GM18868 (cell line): ENCODE measurements around the gene CDH1.

Experiments
- ATAC-seq: cut with Tn5 transposase; IDR thresholded peaks from one replicate; pipeline ENCODE4 v1.9.1; 2021; ENCODE audit warnings: mild to moderate bottlenecking, moderate library complexity; ENCODE audit not compliant: unreplicated experiment

Gene CDH1

GRCh38 chr16:68731637-68732036, 5.5 kb upstream of the CDH1 start:
- no peak for ATAC-seq

DNA sequence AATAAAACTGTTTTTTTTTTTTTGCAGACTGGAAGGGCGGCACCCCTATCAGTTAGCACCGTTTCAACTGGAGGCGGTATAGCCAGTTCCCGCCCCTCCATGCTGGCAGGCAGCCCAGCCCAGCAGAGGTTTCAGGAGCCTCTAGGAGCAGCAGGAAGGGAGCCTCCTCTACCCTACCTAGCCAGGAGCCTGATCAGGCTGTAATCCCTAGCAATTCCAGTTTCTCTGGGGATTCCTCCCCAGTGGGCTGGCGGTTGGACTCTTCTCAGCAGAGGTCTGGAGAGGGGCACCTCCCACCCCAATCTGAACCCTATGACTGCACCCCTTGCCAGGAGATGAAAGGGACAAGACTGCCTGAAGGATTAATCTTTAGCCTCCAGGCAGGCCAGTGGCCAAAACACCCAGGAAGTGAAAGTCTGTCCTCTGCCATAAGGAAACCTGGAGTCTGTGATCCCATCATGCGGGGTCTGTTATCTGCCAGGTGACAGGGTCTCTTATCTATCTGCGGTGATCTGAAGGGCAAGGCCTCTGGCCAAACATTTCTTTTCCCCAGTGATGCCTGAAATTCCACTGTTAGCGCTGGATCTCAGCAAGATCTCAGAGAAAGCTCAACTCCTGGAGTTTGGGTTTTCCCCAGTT, 4.9 kb upstream of the CDH1 start:
- no peak for ATAC-seq

DNA sequence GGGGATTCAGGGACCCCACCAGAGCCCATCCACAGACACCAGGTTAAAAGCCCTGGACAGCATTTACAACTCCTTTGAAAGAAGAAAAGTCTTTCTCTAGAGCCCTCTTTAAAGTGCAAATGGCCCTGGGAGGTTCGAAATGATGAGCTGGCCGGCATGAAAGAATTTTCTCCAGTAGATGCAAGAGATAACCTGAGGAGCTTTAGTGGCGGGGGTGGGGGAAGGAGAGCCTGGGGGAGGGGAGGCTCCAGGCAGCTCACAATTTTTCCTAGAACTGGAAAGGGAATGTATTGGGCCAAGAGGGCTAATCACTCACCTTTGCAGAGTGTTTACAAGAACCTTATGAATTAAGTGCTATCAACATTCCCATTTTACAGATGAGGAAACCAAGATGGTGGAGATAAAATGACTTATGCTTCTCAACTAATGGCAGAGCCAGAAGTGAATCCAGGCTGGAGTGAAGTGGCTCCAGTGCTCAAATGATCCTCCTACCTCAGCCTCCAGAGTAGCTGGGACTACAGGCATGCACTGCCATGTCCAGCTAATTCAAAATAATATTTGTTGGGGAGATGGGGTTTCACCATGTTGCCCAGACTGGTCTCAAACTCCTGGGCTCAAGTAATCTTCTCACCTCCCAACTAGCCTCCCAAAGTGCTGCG, 4.2 kb upstream of the CDH1 start:
- no peak for ATAC-seq

- no peak for ATAC-seq
These were observed 3.5 kb upstream of the CDH1 start for GRCh38 chr16:68733570-68733969.

DNA sequence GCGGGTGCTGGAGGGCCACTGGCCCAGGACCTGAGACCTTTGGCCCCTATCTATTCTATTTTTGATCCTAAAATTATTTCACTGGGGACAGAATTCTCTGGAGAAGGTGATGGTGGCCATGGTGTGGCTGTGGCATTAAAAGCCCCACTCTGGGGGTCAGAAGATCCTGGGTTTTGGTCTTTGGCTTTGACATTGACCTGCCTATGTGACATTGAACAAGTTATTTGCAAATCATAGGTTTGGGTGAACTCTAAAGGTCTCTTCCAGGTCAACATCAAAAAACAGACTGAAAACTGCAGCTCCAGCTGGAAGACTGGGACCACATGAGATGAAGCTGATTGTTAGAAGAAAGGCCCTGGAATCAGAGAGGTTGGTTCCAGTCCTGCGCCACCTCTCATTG, 2.3 kb upstream of the CDH1 start:
- ATAC-seq: no peak

GRCh38 chr16:68736561-68736960, 531 bp upstream of the CDH1 start:
- ATAC-seq: no peak

- no peak for ATAC-seq
These were observed 888 bp downstream of the CDH1 start for GRCh38 chr16:68737730-68738629.

DNA sequence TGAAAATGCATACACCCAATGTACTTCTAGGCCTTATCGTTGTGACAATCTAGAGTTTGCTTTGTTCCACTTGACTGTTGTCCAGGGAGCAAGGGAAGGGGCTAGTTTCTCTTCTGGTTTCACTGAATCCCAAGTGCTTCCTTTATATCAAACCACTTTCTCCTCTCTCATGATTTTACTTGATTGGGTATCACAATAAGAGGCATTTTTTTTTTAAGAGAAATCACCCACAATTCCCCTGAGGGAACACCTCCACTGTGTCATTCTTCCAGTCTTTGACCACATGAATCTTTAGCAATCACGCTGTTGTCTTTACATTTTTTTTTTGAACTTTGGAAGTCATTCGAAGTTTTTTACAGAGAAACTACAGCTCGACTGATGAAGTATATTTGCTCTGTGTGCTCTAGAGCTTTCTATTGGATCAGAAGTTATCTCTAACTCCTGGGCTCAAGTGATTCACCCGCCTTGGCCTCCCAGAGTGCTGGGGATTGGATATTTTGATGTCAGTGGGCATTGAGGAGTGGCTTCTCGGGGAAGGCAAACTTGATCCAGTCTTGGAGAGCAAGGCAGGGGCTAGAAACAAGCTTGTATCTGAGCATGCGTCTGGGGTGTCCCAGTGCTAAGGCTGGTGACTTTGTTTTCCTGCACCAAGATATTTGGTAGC, 3.0 kb downstream of the CDH1 start:
- no peak for ATAC-seq

DNA sequence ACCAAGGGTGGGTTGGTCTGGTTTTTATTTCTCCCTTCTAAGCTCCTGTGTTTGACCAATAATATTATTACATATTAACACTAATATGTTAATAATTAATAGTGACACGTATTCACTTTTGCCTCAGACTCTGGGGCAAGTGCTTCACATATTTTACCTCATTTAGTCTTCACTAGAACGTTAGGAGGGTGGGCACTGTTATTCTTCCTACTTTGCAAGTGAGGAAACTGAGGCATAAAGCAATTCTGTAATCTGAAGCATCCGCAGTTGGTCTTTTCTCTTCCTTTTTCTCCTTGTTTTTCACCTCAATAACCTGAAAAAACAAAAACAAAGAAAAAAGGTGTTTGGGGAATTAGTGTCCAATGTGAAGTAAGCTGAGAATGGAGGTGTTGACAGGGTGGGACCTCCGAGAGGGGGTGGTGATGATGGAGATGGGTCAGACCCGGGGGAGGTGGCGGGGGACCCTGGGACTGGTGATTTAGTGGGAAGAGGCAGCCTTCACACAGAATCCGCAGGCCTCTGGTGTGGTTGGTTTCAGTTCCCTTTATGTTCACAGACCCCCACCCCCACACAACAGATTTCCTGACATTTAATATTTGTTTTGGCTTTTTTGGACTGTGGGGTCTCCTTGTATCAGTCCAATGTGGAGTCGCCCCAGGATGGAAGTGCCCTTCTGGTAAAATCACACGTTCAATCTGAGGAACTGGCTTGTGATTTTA, 3.7 kb downstream of the CDH1 start:
- no peak for ATAC-seq

DNA sequence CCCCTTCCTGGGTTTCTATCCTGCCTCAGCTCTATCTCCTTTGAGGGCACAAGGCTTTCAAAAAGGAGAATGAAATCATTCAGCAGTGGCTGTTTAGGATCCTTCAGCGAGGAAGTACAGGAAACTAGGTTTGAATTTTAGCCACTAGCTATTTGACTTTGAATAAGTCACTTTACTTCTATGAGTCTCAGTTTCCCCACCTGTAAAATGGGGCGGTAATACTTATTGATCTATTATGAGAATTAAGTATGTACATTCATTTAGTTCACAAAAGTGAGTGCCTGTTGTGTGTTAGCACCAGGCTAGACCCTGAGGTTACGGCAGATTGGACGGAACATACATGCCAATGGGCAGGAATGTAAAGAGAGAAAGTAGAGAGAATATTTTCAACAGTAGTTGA, 6.6 kb downstream of the CDH1 start:
- ATAC-seq: no peak

GRCh38 chr16:68744744-68745280, 7.7 kb downstream of the CDH1 start:
- ATAC-seq: no peak

DNA sequence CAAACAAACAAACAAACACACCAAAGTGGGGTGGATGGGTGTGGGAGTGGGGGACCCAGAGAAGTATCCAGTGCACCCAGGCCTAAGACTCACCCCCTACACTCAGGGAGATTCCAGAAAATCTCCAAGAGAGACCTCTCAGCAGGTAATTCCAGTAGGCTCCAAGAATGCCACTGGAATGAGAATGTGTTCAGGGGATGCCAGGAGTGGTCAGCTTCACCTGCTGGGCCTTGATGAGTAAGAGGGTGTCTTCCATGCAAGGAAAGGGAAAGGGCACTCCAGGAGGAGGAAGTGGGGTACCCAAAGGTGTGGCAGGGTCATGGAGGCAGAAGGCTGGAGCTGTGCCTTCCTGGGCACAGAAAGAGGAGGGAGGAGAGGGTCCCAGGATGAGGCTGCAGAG, 9.9 kb downstream of the CDH1 start:
- no peak for ATAC-seq

DNA sequence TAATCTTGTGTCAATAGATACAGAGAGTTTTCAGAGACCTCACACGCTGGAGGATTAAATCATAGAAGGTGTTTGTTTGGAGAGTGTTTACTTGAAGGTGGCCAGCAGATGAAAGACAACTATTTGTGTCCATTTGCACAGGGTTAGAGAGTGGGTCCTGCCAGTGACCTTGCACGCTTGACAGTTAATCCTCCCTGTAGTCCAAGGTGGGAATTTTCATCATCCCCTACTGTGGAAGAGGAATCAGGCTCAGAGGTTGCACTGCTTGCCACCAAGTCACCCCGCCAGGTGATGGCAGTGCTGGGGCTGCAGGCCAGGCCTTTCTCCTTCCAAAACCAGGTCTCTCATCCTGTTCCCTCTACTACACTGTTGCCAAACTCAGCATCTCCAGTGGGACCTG, 12.3 kb downstream of the CDH1 start:
- ATAC-seq: no peak

- ATAC-seq: no peak
These were observed 13.2 kb downstream of the CDH1 start for GRCh38 chr16:68750193-68750695.

- no peak for ATAC-seq
These were observed 14.1 kb downstream of the CDH1 start for GRCh38 chr16:68751160-68751559.

DNA sequence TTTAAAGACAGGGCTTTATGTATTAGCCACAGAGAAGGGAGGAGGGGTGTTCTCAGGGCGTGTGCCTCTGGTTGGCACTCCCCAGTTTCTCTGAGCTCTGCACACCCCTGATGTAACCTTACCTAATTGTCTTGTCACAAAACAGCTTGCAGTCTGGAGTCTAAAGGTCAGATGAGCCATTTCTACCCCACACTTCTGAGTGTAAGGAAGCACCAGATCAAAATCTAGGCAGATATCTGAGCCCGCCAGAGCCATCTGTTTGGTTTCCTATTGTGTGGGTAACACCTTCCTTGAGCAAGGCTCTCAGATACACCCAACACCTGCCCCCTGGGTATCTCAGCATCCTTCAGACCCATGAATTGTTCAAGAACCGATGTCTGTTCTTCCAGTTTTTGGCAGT, 15.5 kb downstream of the CDH1 start:
- ATAC-seq: no peak

- ATAC-seq: no peak
These were observed 17.1 kb downstream of the CDH1 start for GRCh38 chr16:68754084-68754792.

DNA sequence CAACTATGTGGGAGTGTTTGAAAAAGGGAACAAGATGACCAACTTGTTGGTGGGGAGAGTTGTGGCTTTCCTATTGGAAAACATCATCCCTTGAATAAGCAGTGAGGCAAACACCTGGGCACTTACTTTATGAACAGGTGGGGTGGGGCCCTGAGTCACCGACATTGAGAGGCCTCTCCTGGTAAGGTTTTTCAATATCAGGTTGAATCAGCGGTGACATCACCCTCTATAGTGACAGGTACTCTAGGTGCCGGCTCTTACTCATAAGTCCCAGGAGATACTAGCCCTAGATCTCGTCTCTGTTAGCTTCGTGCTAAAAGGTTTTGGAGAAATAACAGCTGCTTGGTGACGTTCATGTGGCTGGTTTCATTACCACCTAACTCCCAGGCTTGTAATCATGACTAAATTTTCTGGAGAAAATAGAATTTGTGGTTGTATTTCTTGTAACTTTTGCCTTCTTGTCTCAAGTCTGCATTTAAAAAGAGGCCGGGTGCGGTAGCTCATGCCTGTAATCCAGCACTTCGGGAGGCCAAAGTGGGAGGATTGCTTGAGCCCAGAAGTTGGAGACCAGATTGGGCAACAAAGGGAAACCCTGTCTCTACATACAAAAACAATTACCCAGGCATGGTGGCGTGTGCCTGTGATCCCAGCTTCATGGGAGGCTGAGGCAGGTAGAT, 19.3 kb downstream of the CDH1 start:
- peak; percentile 76 for ATAC-seq

GRCh38 chr16:68757625-68757935, 20.5 kb downstream of the CDH1 start:
- ATAC-seq: no peak
